B cell (primary cell): ENCODE data around the gene CENPP. TPM values are rescaled to one million over a fixed set of nuclear protein-coding genes. Genes with fewer than 3 reads are reported as not detected.

Experiments
- ATAC-seq: fragments of 200-7000 bp; cut with Tn5 transposase; one replicate; pipeline ENCODE4 v1.10.0; 2021; ENCODE audit warnings: low read depth, mild to moderate bottlenecking, moderate number of reproducible peaks, moderate library complexity
- CTCF ChIA-PET: fragments of 350-600 bp; sonication (Branson Sonifier 250); formaldehyde crosslinking; loops from one replicate; lab custom pipeline; 2021; ENCODE audit warnings: antibody characterized with exemption, inconsistent platforms; lab: Charles Lee
- POLR2A ChIA-PET: fragments of 350-600 bp; sonication (Branson Sonifier 250); formaldehyde crosslinking; loops from one replicate; lab custom pipeline; 2021; ENCODE audit warnings: antibody characterized with exemption; lab: Charles Lee
- DNase-seq: peaks from one replicate; pipeline ENCODE4 v3.0.0; 2013
- H2AFZ ChIP-seq: 2 replicates; pipeline ENCODE4 v1.6.1; 2012; ENCODE audit warnings: mild to moderate bottlenecking, low read depth, low read length; ENCODE audit not compliant: insufficient read depth, poor library complexity, severe bottlenecking
- H3K27ac ChIP-seq, 2 donors: 1 replicate in 1 of 2; 2 replicates in 1 of 2; pipeline ENCODE4 v1.5.1; 2012 to 2013; ENCODE audit warnings: low read length in 2 of 2, mild to moderate bottlenecking in 2 of 2, moderate library complexity in 1 of 2
- H3K27me3 ChIP-seq, 4 experiments: fragments of 200-600 bp in 1 of 4; sonication (generic) in 1 of 4; replicated peaks in 1 of 4; 1 replicate in 2 of 4; 2 replicates in 2 of 4; pipeline versions ENCODE4 v1.6.1 to v1.7.0; 2013 to 2016; ENCODE audit warnings: low read length in 3 of 4, mild to moderate bottlenecking in 2 of 4, mixed read lengths in 1 of 4, moderate library complexity in 1 of 4; ENCODE audit not compliant: insufficient read depth in 4 of 4, control insufficient read depth in 3 of 4; ENCODE audit errors: control extremely low read depth in 1 of 4
- H3K36me3 ChIP-seq, 2 experiments: replicated peaks in 1 of 2; 1 replicate in 1 of 2; 2 replicates in 1 of 2; pipeline versions ENCODE4 v1.6.1 to v1.7.1; 2013; ENCODE audit warnings: low read length in 1 of 2; ENCODE audit not compliant: insufficient read depth in 2 of 2, control insufficient read depth in 1 of 2; ENCODE audit errors: control extremely low read depth in 1 of 2, extremely low read depth in 1 of 2
- H3K4me1 ChIP-seq, 2 donors: fragments of 200-600 bp in 1 of 2; sonication (generic) in 1 of 2; 1 replicate in 1 of 2; 2 replicates in 1 of 2; pipeline versions ENCODE4 v1.5.1 to v1.6.1; 2013 to 2017; ENCODE audit warnings: low read length in 2 of 2; ENCODE audit not compliant: control insufficient read depth in 2 of 2, insufficient read depth in 2 of 2
- H3K4me2 ChIP-seq: replicated peaks from 2 replicates; pipeline ENCODE3; 2012; ENCODE audit warnings: mild to moderate bottlenecking, low read depth, low read length; ENCODE audit not compliant: poor library complexity, severe bottlenecking
- H3K4me3 ChIP-seq, 5 experiments: fragments of 200-600 bp in 1 of 5; sonication (generic) in 1 of 5; 1 replicate in 3 of 5; 2 replicates in 2 of 5; pipeline versions ENCODE4 v1.5.1 to v1.7.0; 2011 to 2016; ENCODE audit warnings: low read length in 4 of 5, mild to moderate bottlenecking in 4 of 5, low read depth in 2 of 5, control low read depth in 1 of 5, moderate library complexity in 1 of 5; ENCODE audit not compliant: insufficient read depth in 1 of 5; ENCODE audit errors: control extremely low read depth in 1 of 5, extremely low read depth in 1 of 5
- H3K79me2 ChIP-seq: fragments of 200-600 bp; sonication (generic); one replicate; pipeline ENCODE4 v1.6.0; 2016; ENCODE audit warnings: low read length; ENCODE audit not compliant: control insufficient read depth, insufficient read depth
- H3K9ac ChIP-seq: fragments of 200-600 bp; sonication (generic); 2 replicates; pipeline ENCODE4 v1.6.1; 2017; ENCODE audit warnings: mild to moderate bottlenecking, low read length, moderate library complexity
- H3K9me3 ChIP-seq, 3 donors: one replicate each; pipeline versions ENCODE4 v1.6.1 to v1.7.1; 2013; ENCODE audit warnings: low read length in 2 of 3; ENCODE audit not compliant: control insufficient read depth in 2 of 3, insufficient read depth in 1 of 3; ENCODE audit errors: control extremely low read depth in 1 of 3
- H4K20me1 ChIP-seq: 2 replicates; pipeline ENCODE4 v1.6.0; 2012; ENCODE audit warnings: mild to moderate bottlenecking, low read length; ENCODE audit not compliant: insufficient read depth, control insufficient read depth, poor library complexity, severe bottlenecking
- H3K27ac Mint-ChIP-seq: one replicate; pipeline ENCODE4 v1.8.0; 2021; ENCODE audit warnings: mixed read lengths
- H3K27me3 Mint-ChIP-seq: one replicate; pipeline ENCODE4 v1.8.0; 2021; ENCODE audit warnings: mixed read lengths
- H3K4me1 Mint-ChIP-seq: one replicate; pipeline ENCODE4 v1.8.0; 2021; ENCODE audit warnings: mixed read lengths
- H3K4me3 Mint-ChIP-seq: one replicate; pipeline ENCODE4 v1.8.0; 2021; ENCODE audit warnings: mixed read lengths
- H3K9me3 Mint-ChIP-seq: one replicate; pipeline ENCODE4 v1.8.0; 2022; ENCODE audit warnings: mixed read lengths; ENCODE audit not compliant: insufficient read depth
- CTCF ChIP-seq: fragments of 200-600 bp; IDR thresholded peaks from one replicate; pipeline ENCODE4 v1.8.0; 2022; ENCODE audit warnings: antibody characterized with exemption, mild to moderate bottlenecking
- EZH2 ChIP-seq: IDR thresholded peaks from 2 replicates; pipeline ENCODE4 v1.6.1; 2012; ENCODE audit warnings: borderline replicate concordance, low read depth, mild to moderate bottlenecking, moderate library complexity, low read length; ENCODE audit not compliant: insufficient read depth, poor library complexity, severe bottlenecking
- WGBS: methylation state at CpG from one replicate; pipeline ENCODE4 v1.1.5; 2013; ENCODE audit warnings: missing lambda C conversion rate; ENCODE audit not compliant: insufficient coverage; 5-methylcytosine and 5-hydroxymethylcytosine counted together
- intact Hi-C: fragments of 100-400 bp; cut with micrococcal nuclease; formaldehyde crosslinking; loops from one replicate; pipeline ENCODE4 v1.10.0; 2022
- polyA plus RNA-seq: library from polyadenylated mRNA; depleted of rRNA; stranded (reverse); fragments of >200 nt; gene quantifications from 2 replicates; pipeline ENCODE4 v1.2.3, GENCODE V29; 2012
- total RNA-seq, 2 donors: library from RNA; stranded (reverse); fragments of 120-200 nt in 1 of 2; gene quantifications; 1 replicate in 1 of 2; 2 replicates in 1 of 2; pipeline versions ENCODE4 v1.2.3 to v1.2.4, GENCODE V29; 2013 to 2022

Gene CENPP
- total and polyA plus RNA-seq, 2 donors (not counting 1 experiment from before 2014, with no cell fraction given) = 1.4 to 6.2 TPM

GRCh38 chr9:92414566-92414965 is 88.8 kb downstream of the CENPP start:
- POLR2A ChIA-PET = no interaction called here
- H3K9ac ChIP-seq = no peak overlapping the region
- peak overlapping the region; percentile 24 for H3K4me2 ChIP-seq

More at GRCh38 chr9:92414566-92414965, 88.8 kb downstream of the CENPP start:
- Histone ChIP-seq H3K9me3 (no peaks in the 10 kb centered on the region), H3K4me1 (peaks cover 4 to 7% of the 10 kb centered on the region in 2 donors), H3K36me3 (no peaks in the 10 kb centered on the region), H3K27me3 (no peaks in the 10 kb centered on the region), H2AFZ (peak overlapping the region; percentile 40), H4K20me1 (no peaks in the 10 kb centered on the region), H3K27ac (peak overlapping the region in 1 of 2 donors; percentile 53), H3K79me2 (no peaks in the 10 kb centered on the region), H3K4me3 (no peak overlapping the region)
- Mint-ChIP-seq H3K4me1 (peaks cover 11% of the 10 kb centered on the region), H3K9me3 (no peaks in the 10 kb centered on the region), H3K27ac (peak overlapping the region; percentile 38), H3K4me3 (peak overlapping the region; percentile 14), H3K27me3 (no peaks in the 10 kb centered on the region)
- CTCF ChIA-PET = no interaction called here
- TF ChIP-seq CTCF = no peak
- no peak for TF ChIP-seq EZH2
- no CpG with 5 or more reads among the region's 1 CpG for WGBS
- DNase-seq (peak; percentile 5), ATAC-seq (no peak)
- intact Hi-C loops = no loop called here
